ENCODE data around the gene UBXN6.

Gene UBXN6

DNA sequence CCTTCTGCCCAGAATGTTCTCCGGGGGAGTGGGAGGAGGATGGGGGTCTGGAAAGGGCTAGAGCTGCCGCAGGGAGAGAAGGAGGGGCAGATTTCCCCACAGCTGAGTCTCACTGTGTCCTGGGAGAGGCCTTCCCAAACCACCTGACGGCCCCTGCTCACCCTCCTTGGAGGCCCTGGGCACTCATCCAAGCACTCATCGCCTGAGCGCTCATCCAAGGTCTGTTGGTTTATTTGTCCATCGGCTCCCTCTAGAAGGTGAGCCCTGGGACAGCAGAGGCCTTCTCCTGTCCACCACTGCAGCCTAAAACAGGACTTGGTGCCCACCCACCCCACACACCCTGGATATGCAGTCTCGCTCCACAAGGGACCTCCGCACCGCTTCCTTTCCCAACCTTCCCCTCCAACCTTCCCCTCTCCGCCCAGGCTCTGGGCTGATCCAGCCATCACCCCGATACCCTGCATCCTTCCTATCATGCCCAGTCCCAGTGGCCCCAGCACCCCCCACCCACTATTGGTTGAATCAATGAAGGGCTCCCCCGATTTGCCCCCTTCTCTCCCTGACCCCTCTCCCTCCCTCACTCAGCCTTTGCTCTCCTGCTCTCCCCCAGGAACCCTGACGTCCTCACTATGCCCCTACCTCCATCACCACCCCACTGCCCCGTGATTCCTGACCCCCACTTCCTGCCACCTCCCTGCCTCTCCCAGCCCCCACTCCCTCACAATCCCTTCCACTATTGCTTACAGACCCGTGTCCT lies 1.7 kb downstream of the UBXN6 start:
- DNase-seq (ENCODE audit: insufficient read length, low spot score) = no peak

DNA sequence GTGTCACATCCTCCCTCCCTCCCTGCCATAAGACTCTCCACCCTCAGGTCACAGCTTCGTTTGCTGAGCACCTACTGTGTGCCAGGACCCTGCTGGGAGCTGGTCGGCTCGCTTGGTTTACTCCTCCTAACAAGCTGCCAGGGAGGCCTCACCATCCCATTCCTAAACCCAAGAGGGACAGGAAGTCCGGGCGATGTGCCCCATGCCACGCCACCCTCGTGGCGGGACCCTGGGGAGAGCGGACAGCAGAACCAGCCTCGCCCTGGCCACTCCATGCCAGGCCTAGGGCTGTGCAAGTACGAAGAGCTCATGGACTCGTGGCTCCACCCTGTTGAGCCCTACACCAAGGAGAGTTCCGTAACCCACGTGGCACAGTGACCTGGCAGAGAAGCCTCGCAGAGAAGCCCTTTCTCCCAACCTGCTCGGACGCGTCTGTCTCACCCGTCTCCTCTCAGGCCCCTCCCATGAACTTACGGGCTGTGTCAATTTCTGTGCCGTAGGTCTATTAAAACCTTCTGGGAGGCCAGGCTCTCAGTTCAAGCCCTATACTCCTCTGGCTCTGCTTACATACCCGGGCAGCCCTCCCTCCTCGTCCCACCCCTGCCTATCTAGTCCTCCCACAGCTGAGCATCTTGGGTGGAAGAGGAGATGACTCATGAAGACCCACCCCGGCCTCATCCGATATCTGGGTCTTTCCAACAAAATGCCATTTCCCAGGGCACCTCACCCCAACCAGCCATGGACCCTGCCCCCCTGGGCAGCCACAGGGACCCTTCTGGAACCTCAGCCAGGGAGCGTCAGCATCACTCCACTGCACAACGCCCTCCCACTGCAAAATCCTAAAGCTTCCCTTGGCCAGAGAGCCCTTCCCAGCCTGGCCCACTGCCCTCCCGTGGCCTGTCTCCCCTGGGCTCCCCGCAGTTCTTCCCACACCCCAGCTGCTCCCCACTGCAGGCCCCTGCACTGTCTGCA lies 2.6 kb downstream of the UBXN6 start:
- FAIRE-seq (no peak), DNase-seq (ENCODE audit: insufficient read length, low spot score) (no peak)
- TF ChIP-seq, protein P1, sequence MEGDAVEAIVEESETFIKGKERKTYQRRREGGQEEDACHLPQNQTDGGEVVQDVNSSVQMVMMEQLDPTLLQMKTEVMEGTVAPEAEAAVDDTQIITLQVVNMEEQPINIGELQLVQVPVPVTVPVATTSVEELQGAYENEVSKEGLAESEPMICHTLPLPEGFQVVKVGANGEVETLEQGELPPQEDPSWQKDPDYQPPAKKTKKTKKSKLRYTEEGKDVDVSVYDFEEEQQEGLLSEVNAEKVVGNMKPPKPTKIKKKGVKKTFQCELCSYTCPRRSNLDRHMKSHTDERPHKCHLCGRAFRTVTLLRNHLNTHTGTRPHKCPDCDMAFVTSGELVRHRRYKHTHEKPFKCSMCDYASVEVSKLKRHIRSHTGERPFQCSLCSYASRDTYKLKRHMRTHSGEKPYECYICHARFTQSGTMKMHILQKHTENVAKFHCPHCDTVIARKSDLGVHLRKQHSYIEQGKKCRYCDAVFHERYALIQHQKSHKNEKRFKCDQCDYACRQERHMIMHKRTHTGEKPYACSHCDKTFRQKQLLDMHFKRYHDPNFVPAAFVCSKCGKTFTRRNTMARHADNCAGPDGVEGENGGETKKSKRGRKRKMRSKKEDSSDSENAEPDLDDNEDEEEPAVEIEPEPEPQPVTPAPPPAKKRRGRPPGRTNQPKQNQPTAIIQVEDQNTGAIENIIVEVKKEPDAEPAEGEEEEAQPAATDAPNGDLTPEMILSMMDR (IDR thresholded peaks at IDR 0.05; ENCODE audit: insufficient read depth, missing control alignments) = no peak

More for the DNA sequence above, 1.7 kb downstream of the UBXN6 start:
- TF ChIP-seq, protein P1 (IDR thresholded peaks at IDR 0.05; ENCODE audit: insufficient read depth, missing control alignments) = no peak
- no peak for FAIRE-seq

DNA sequence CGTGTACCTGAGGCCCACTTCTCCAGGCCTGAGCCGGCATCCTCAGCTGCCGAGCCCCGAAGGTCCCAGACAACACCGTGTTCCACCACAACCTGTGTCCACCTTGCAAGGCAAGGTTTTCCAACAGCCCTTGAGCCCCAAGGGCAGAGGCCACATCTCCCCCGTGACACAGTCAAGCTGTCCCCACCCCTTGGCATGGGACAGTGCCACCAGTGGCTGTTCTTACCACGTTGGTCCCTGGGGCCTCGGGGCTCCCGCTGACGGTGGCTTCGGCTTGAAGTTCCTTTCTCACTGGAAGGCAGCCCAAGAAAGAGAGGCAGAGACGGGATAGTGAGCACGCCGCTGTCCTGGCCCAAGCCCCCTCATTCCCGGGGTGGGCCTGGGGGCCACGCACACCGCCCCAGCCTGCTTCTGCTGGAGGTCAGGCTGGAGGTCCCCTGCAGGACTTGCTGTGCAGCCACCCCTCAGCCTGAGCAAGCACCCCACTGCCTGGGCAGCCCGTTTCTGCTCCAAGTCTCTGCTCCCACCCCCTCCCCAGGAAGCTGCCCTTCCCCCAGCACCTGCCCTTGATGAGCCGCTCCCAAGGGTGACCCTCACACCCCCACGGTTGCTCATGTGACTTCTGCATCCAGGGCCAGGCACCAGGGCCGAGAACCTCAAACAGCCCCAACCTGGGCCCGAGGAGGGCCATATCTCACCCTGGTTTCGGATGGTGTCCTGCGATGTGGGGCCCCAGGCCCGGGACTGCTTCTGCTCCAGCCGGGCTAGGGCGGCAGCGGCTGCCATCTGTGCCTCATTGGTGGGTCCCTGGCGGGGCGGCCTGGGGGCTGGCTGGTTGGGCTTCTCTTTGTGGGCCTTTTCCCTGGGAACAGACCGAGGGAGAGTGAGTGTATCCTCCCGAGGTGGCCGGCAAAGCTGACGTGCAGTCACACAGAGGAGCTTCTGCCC lies 4.1 kb downstream of the UBXN6 start:
- FAIRE-seq (no peak), DNase-seq (ENCODE audit: insufficient read length, low spot score) (no peak)
- TF ChIP-seq, protein P1 (IDR thresholded peaks at IDR 0.05; ENCODE audit: insufficient read depth, missing control alignments) = no peak

DNA sequence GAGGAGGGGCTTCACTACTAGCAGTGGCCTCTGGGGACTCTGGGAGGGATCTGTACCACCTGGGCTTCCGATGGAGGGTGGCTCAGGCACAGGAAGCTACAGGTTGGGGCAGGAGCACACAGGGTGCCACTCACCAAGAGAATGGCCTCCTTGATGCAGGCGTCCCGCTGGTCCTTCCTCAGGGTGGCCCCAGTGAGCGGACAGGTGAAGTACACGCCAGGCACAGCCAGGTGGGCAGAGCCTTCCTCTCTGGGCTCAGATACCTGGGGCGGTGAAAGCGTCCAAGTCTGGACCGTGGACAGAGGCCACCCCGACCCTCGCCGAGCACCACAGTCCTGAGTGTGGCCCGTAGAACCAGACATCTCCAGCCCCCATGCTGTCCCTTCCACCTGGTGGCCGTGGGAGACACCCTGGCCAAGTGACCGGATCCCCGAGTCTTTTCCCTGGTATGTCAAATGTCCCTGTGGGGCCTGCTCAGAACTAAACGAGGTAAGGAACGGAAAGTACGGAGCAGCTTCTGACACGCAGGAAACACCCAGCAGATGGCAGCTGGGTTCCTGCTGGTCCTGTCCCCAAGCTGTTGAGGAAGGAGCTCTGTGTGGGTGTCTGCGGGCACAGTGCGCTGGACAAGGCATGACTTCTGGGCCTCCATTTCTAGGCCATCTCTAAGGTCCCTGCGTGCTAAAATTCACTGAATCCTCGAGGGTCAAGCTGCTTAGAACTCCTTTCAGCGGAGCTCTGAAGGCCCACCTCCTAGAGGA lies 5.2 kb downstream of the UBXN6 start:
- FAIRE-seq = no peak
- TF ChIP-seq, protein P1 (IDR thresholded peaks at IDR 0.05; ENCODE audit: insufficient read depth, missing control alignments) = no peak
- no peak for DNase-seq (ENCODE audit: insufficient read length, low spot score)

DNA sequence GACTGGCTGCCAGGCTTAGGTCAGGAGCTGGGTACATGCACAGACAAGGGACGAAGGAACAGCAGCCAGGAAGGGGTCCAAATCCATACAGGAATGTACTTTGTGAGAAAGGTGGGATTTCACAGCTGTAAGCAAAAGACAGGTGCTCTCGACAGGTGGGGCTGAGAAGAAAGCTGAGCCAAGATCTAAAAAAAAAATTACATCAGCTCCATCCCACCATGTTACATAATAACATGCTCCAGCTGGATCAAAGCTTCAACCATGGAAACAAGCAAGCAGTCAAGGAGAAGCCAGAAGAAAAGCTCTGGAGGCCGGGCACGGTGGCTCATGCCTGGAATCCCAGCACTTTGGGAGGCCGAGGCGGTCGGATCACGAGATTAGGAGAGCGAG lies 8.0 kb downstream of the UBXN6 start:
- DNase-seq (ENCODE audit: insufficient read length, low spot score) (no peak), FAIRE-seq (no peak)

More for the DNA sequence above, 8.0 kb downstream of the UBXN6 start:
- TF ChIP-seq, protein P1 (IDR thresholded peaks at IDR 0.05; ENCODE audit: insufficient read depth, missing control alignments) = no peak

All from D721Med (cell line).